Prostate gland (tissue), 2 donors: ENCODE results near the gene OLFML2B.

Experiments
- CTCF ChIP-seq, 4 experiments: fragments of 200-600 bp in 2 of 4; fragments of 450-650 bp in 2 of 4; sonication (generic) in 2 of 4; IDR thresholded peaks; 1 replicate in 3 of 4; 2 replicates in 1 of 4; pipeline ENCODE4 v1.5.1; 2016 to 2019; ENCODE audit warnings: antibody characterized with exemption in 4 of 4, mild to moderate bottlenecking in 2 of 4, moderate library complexity in 2 of 4
- POLR2A ChIP-seq: fragments of 450-650 bp; IDR thresholded peaks from one replicate; pipeline ENCODE4 v1.6.1; 2016; ENCODE audit warnings: antibody characterized with exemption, mild to moderate bottlenecking
- POLR2AphosphoS5 ChIP-seq: sonication (generic); formaldehyde crosslinking; IDR thresholded peaks from one replicate; pipeline ENCODE4 v1.6.1; 2017; ENCODE audit warnings: antibody characterized with exemption

- no peak for TF ChIP-seq CTCF (IDR thresholded peaks at IDR 0.05)
- TF ChIP-seq POLR2AphosphoS5: no peak
- no peak for TF ChIP-seq POLR2A
Observed at GRCh38 chr1:162019446-162019845, 4.2 kb downstream of the OLFML2B start.
